ENCODE data around the gene SULT1A2. TPM values are rescaled to one million over a fixed set of nuclear protein-coding genes. Genes with fewer than 3 reads are reported as not detected.
"Not testable (repeated sequence)": the region's sequence is repeated elsewhere in the genome, so short reads cannot be mapped to it uniquely, and the experiment has no call there.

Gene SULT1A2
- total and polyA plus RNA-seq, 2 of the 4 experiments (the other 2 are of a cell fraction), result 0.09 TPM; not detected in 1

- H3K4ac ChIP-seq (ENCODE audit: low read depth, low read length); BruUV-seq (replicated peaks); H3K27ac ChIP-seq (ENCODE audit: insufficient read depth, low read length); H3K9ac ChIP-seq (ENCODE audit: low read depth, low read length); H2AK9ac ChIP-seq (replicated peaks; ENCODE audit: low read depth, low read length, poor library complexity); H3K36me3 ChIP-seq (ENCODE audit: control insufficient read depth, insufficient read depth, low read length); H3K9me3 ChIP-seq (ENCODE audit: control insufficient read depth, insufficient read depth, low read length); H2BK120ac ChIP-seq (ENCODE audit: low read depth, low read length); dilution Hi-C loops (cut with HindIII; ENCODE audit: low sequenced_read_pairs, unreplicated experiment); H2BK5ac ChIP-seq (ENCODE audit: low read depth, low read length, poor library complexity, severe bottlenecking); H2AFZ ChIP-seq (replicated peaks; ENCODE audit: low read length, poor library complexity); ATAC-seq (ENCODE audit: low read depth); H3K14ac ChIP-seq (replicated peaks; ENCODE audit: low read depth, low read length); H3K4me1 ChIP-seq (ENCODE audit: control insufficient read depth, insufficient read depth, low read length); H3K4me2 ChIP-seq (ENCODE audit: low read depth, low read length); H4K91ac ChIP-seq (ENCODE audit: insufficient read depth, low read depth, low read length); H4K8ac ChIP-seq (ENCODE audit: low read depth in 2 of 2, low read length in 2 of 2); H3K9me1 ChIP-seq (ENCODE audit: insufficient read depth, low read length); CTCF ChIA-PET; H3K27me3 ChIP-seq (ENCODE audit: control insufficient read depth, insufficient read depth, low read length); H4K5ac ChIP-seq (ENCODE audit: low read depth, low read length); H3K23ac ChIP-seq (ENCODE audit: low read depth, low read length); H3K18ac ChIP-seq (ENCODE audit: low read depth, low read length); H3K79me1 ChIP-seq (ENCODE audit: low read depth in 1 of 2, low read length in 2 of 2); DNase-seq; H3K4me3 ChIP-seq (ENCODE audit: insufficient read depth, low read depth, low read length); H2AK5ac ChIP-seq (ENCODE audit: low read depth, low read length); H2BK20ac ChIP-seq (ENCODE audit: low read depth, low read length); H3K56ac ChIP-seq (ENCODE audit: extremely low read depth, insufficient read depth, low read length); H2BK15ac ChIP-seq (ENCODE audit: low read depth, low read length); H4K20me1 ChIP-seq (ENCODE audit: insufficient read depth, low read length): not testable (repeated sequence)
- no CpG with 5 or more reads among the region's 7 CpGs for WGBS, 2 experiments (ENCODE audit: extremely low coverage in 2 of 2, insufficient read length in 1 of 2)
- POLR2A ChIA-PET (ENCODE audit: unreplicated experiment), result interaction anchor here (0.6 kb wide), 1 partner anchor 40 kb away, joined by 4 read pairs; no protein-coding TSS in a partner anchor
- in situ Hi-C loops (cut with MboI; ENCODE audit: low sequenced_read_pairs) (loop anchor here (10.0 kb wide), 1 partner anchor 221 kb away; no protein-coding TSS in a partner anchor), intact Hi-C loops (cut with micrococcal nuclease) (loop anchor here (2.0 kb wide), 1 partner anchor 273 kb away; no protein-coding TSS in a partner anchor)
These were observed 50.9 kb downstream of the SULT1A2 start for GRCh38 chr16:28545964-28546363.

Measured in IMR-90 (cell line).